Natural killer cell (primary cell): Measurements from ENCODE around the gene CHN2. TPM values are rescaled to one million over a fixed set of nuclear protein-coding genes. Genes with fewer than 3 reads are reported as not detected.

ENCODE experiments used
- ATAC-seq, 3 donors: fragments of 150-1000 bp in 2 of 3; fragments of 200-7000 bp in 1 of 3; cut with Tn5 transposase; 1 replicate in 1 of 3; 2 replicates in 2 of 3; pipeline ENCODE4 v1.10.0; 2021; ENCODE audit warnings: mild to moderate bottlenecking in 2 of 3, moderate library complexity in 2 of 3
- DNase-seq, 2 donors: peaks; one replicate each; pipeline versions ENCODE4 v3.0.0 to v3.0.0-alpha.2; 2013 to 2021; ENCODE audit warnings: mixed read lengths in 1 of 2
- H3K27ac ChIP-seq: one replicate; pipeline ENCODE4 v1.5.1; 2013; ENCODE audit warnings: mild to moderate bottlenecking, low read length
- H3K27me3 ChIP-seq: one replicate; pipeline ENCODE4 v1.6.1; 2013; ENCODE audit warnings: low read length; ENCODE audit not compliant: control insufficient read depth, insufficient read depth
- H3K36me3 ChIP-seq: one replicate; pipeline ENCODE4 v1.6.1; 2013; ENCODE audit warnings: low read length; ENCODE audit not compliant: control insufficient read depth, insufficient read depth
- H3K4me1 ChIP-seq: one replicate; pipeline ENCODE4 v1.6.1; 2013; ENCODE audit warnings: low read length; ENCODE audit not compliant: control insufficient read depth, insufficient read depth
- H3K4me3 ChIP-seq: one replicate; pipeline ENCODE4 v1.5.1; 2013; ENCODE audit warnings: low read length
- H3K9me3 ChIP-seq: one replicate; pipeline ENCODE4 v1.6.1; 2013; ENCODE audit warnings: low read length; ENCODE audit not compliant: control insufficient read depth, insufficient read depth
- H3K27ac Mint-ChIP-seq, 2 donors: one replicate each; pipeline ENCODE4 v1.8.0; 2022; ENCODE audit warnings: mild to moderate bottlenecking in 2 of 2, mixed read lengths in 2 of 2, moderate library complexity in 1 of 2
- H3K27me3 Mint-ChIP-seq, 2 donors: one replicate each; pipeline ENCODE4 v1.8.0; 2022; ENCODE audit warnings: low read depth in 2 of 2, mixed read lengths in 2 of 2
- H3K36me3 Mint-ChIP-seq: one replicate; pipeline ENCODE4 v1.8.0; 2022; ENCODE audit warnings: mixed read lengths
- H3K4me1 Mint-ChIP-seq, 2 donors: one replicate each; pipeline ENCODE4 v1.8.0; 2022; ENCODE audit warnings: mixed read lengths in 2 of 2
- H3K4me3 Mint-ChIP-seq: one replicate; pipeline ENCODE4 v1.8.0; 2022; ENCODE audit warnings: mild to moderate bottlenecking, moderate library complexity, mixed read lengths
- H3K9me3 Mint-ChIP-seq, 2 donors: one replicate each; pipeline ENCODE4 v1.8.0; 2022; ENCODE audit warnings: mixed read lengths in 2 of 2
- CTCF ChIP-seq: fragments of 200-600 bp; IDR thresholded peaks from one replicate; pipeline ENCODE4 v1.8.0; 2022; ENCODE audit warnings: antibody characterized with exemption
- WGBS: methylation state at CpG from one replicate; pipeline ENCODE4 v1.1.7; 2013; ENCODE audit warnings: missing lambda C conversion rate; ENCODE audit not compliant: insufficient coverage; 5-methylcytosine and 5-hydroxymethylcytosine counted together
- intact Hi-C: fragments of 100-400 bp; cut with micrococcal nuclease; formaldehyde crosslinking; loops from one replicate; pipeline ENCODE4 v1.14.2; 2022
- total RNA-seq, 4 donors: library from RNA; stranded (reverse); fragments of 120-200 nt in 1 of 4; gene quantifications; one replicate each; pipeline versions ENCODE4 v1.2.3 to v1.2.4, GENCODE V29; 2013 to 2022

The CHN2 gene
- total RNA-seq, 3 donors from 2014 or later (not counting 1 experiment from before 2014, with no cell fraction given): 23.2 to 40.6 (median 30.2) TPM

GRCh38 chr7:29231671-29232232 is 37.2 kb downstream of the CHN2 start:
- WGBS: 69% methylated on average over 2 of the region's 4 CpGs
- Histone ChIP-seq H3K36me3 (no peaks in the 10 kb centered on the region), H3K27me3 (no peaks in the 10 kb centered on the region), H3K4me1 (no peaks in the 10 kb centered on the region), H3K4me3 (no peak overlapping the region), H3K27ac (no peak overlapping the region), H3K9me3 (no peaks in the 10 kb centered on the region)
- H3K4me3 Mint-ChIP-seq: no peak overlapping the region
- no peak for TF ChIP-seq CTCF
- H3K9me3 Mint-ChIP-seq: no peaks in the 10 kb centered on the region
- H3K27me3 Mint-ChIP-seq: no peaks in the 10 kb centered on the region
- intact Hi-C loops: no loop called here
- H3K4me1 Mint-ChIP-seq: peaks cover 28 to 45% of the 10 kb centered on the region in 2 donors
- no peaks in the 10 kb centered on the region for H3K36me3 Mint-ChIP-seq
- ATAC-seq: no peak
- no peak overlapping the region for H3K27ac Mint-ChIP-seq
- no peak for DNase-seq

GRCh38 chr7:29234438-29234837 is 39.9 kb downstream of the CHN2 start:
- Mint-ChIP-seq H3K9me3 (no peaks in the 10 kb centered on the region), H3K27ac (no peak overlapping the region), H3K4me1 (peaks cover 23 to 31% of the 10 kb centered on the region in 2 donors), H3K4me3 (no peak overlapping the region), H3K27me3 (no peaks in the 10 kb centered on the region), H3K36me3 (no peaks in the 10 kb centered on the region)
- H3K4me3 ChIP-seq: no peak overlapping the region
- no peaks in the 10 kb centered on the region for H3K27me3 ChIP-seq
- no peaks in the 10 kb centered on the region for H3K9me3 ChIP-seq
- TF ChIP-seq CTCF: no peak
- intact Hi-C loops: no loop called here
- no peaks in the 10 kb centered on the region for H3K36me3 ChIP-seq
- DNase-seq (no peak), ATAC-seq (no peak)
- 55% methylated on average over 1 of the region's 2 CpGs for WGBS
- no peaks in the 10 kb centered on the region for H3K4me1 ChIP-seq
- H3K27ac ChIP-seq: no peak overlapping the region

- intact Hi-C loops: no loop called here
- no peak for TF ChIP-seq CTCF
- Histone ChIP-seq H3K36me3 (no peaks in the 10 kb centered on the region), H3K4me1 (no peaks in the 10 kb centered on the region), H3K27ac (no peak overlapping the region), H3K27me3 (no peaks in the 10 kb centered on the region), H3K4me3 (no peak overlapping the region), H3K9me3 (no peaks in the 10 kb centered on the region)
- H3K27ac Mint-ChIP-seq: no peak overlapping the region
- WGBS: 100% methylated on average over 1 of the region's 1 CpG
- H3K36me3 Mint-ChIP-seq: no peaks in the 10 kb centered on the region
- DNase-seq (no peak), ATAC-seq (no peak)
- H3K4me1 Mint-ChIP-seq: peaks cover 23 to 31% of the 10 kb centered on the region in 2 donors
- no peak overlapping the region for H3K4me3 Mint-ChIP-seq
- H3K9me3 Mint-ChIP-seq: no peaks in the 10 kb centered on the region
- no peaks in the 10 kb centered on the region for H3K27me3 Mint-ChIP-seq
Observed at GRCh38 chr7:29236071-29236580, 41.6 kb downstream of the CHN2 start.

- Histone ChIP-seq H3K36me3 (no peaks in the 10 kb centered on the region), H3K27ac (no peak overlapping the region), H3K27me3 (no peaks in the 10 kb centered on the region), H3K4me3 (no peak overlapping the region), H3K9me3 (no peaks in the 10 kb centered on the region), H3K4me1 (no peaks in the 10 kb centered on the region)
- Mint-ChIP-seq H3K36me3 (no peaks in the 10 kb centered on the region), H3K27ac (no peak overlapping the region), H3K4me3 (no peak overlapping the region), H3K27me3 (no peaks in the 10 kb centered on the region), H3K4me1 (peaks cover 23 to 31% of the 10 kb centered on the region in 2 donors), H3K9me3 (no peaks in the 10 kb centered on the region)
- intact Hi-C loops: no loop called here
- DNase-seq (no peak), ATAC-seq (no peak)
- no peak for TF ChIP-seq CTCF
Observed at GRCh38 chr7:29236649-29237048, 42.1 kb downstream of the CHN2 start.
